ENCODE measurements around the gene ALK. TPM values are rescaled to one million over a fixed set of nuclear protein-coding genes. Genes with fewer than 3 reads are reported as not detected.

Gene ALK
- total RNA-seq, 4 donors from 2014 or later: 0.83 to 1.6 (median 1.2) TPM

- no peak overlapping the region for H3K27ac ChIP-seq (replicated peaks in 1 of 4)
- DNase-seq (ENCODE audit: extremely low spot score): no peak
- no peaks in the 10 kb centered on the region for H3K4me1 ChIP-seq
- no peak overlapping the region for H3K4me3 ChIP-seq
- H3K36me3 ChIP-seq: no peaks in the 10 kb centered on the region
- WGBS: 98% methylated on average over 3 of the region's 3 CpGs
- TF ChIP-seq POLR2AphosphoS5 (IDR thresholded peaks at IDR 0.05): no peak
- peaks cover 0 to 5% (median 0%) of the 10 kb centered on the region in 4 donors for H3K27me3 ChIP-seq
- no peaks in the 10 kb centered on the region for H3K9me3 ChIP-seq
- intact Hi-C loops (cut with DNase I): no loop called here
These were observed 591.5 kb downstream of the ALK start for GRCh38 chr2:29329899-29330298.

- WGBS: 54% methylated on average over 8 of the region's 8 CpGs
- Histone ChIP-seq H3K9me3 (no peaks in the 10 kb centered on the region), H3K4me1 (no peaks in the 10 kb centered on the region), H3K27me3 (peaks cover 0 to 9% (median 0%) of the 10 kb centered on the region in 4 donors), H3K27ac (replicated peaks in 1 of 4) (no peak overlapping the region), H3K36me3 (no peaks in the 10 kb centered on the region), H3K4me3 (no peak overlapping the region)
- TF ChIP-seq CTCF (IDR thresholded peaks at IDR 0.05): no peak
- TF ChIP-seq POLR2A (IDR thresholded peaks at IDR 0.05; ENCODE audit: low read depth): no peak
- TF ChIP-seq EP300 (IDR thresholded peaks at IDR 0.05): no peak
- DNase-seq (ENCODE audit: extremely low spot score): no peak
- intact Hi-C loops (cut with DNase I): no loop called here
These were observed 594.5 kb downstream of the ALK start for GRCh38 chr2:29326926-29327325.

- H3K4me1 ChIP-seq: no peaks in the 10 kb centered on the region
- H3K4me3 ChIP-seq: no peak overlapping the region
- H3K27ac ChIP-seq (replicated peaks in 1 of 4): no peak overlapping the region
- WGBS: 78% methylated on average over 3 of the region's 3 CpGs
- no peaks in the 10 kb centered on the region for H3K36me3 ChIP-seq
- TF ChIP-seq POLR2AphosphoS5 (IDR thresholded peaks at IDR 0.05) (no peak), EP300 (IDR thresholded peaks at IDR 0.05) (no peak), CTCF (IDR thresholded peaks at IDR 0.05) (no peak), POLR2A (IDR thresholded peaks at IDR 0.05; ENCODE audit: low read depth) (no peak)
- intact Hi-C loops (cut with DNase I): no loop called here
- H3K27me3 ChIP-seq: peaks cover 0 to 11% (median 0%) of the 10 kb centered on the region in 4 donors
- no peak for DNase-seq (ENCODE audit: extremely low spot score)
- H3K9me3 ChIP-seq: no peaks in the 10 kb centered on the region
These were observed 595.8 kb downstream of the ALK start for GRCh38 chr2:29325544-29325943.

GRCh38 chr2:29323961-29324360, 597.4 kb downstream of the ALK start:
- TF ChIP-seq CTCF (IDR thresholded peaks at IDR 0.05): no peak
- no peak for TF ChIP-seq POLR2A (IDR thresholded peaks at IDR 0.05; ENCODE audit: low read depth)
- TF ChIP-seq POLR2AphosphoS5 (IDR thresholded peaks at IDR 0.05): no peak
- TF ChIP-seq EP300 (IDR thresholded peaks at IDR 0.05): no peak
- H3K9me3 ChIP-seq: no peaks in the 10 kb centered on the region
- H3K27me3 ChIP-seq: peaks cover 0 to 26% (median 0%) of the 10 kb centered on the region in 4 donors
- intact Hi-C loops (cut with DNase I): no loop called here
- no peak overlapping the region for H3K27ac ChIP-seq (replicated peaks in 1 of 4)
- H3K4me1 ChIP-seq: no peaks in the 10 kb centered on the region
- no peak overlapping the region for H3K4me3 ChIP-seq
- no peaks in the 10 kb centered on the region for H3K36me3 ChIP-seq
- DNase-seq (ENCODE audit: extremely low spot score): no peak
- 38% methylated on average over 3 of the region's 3 CpGs for WGBS

GRCh38 chr2:29323301-29323700, 598.1 kb downstream of the ALK start:
- Histone ChIP-seq H3K4me1 (no peaks in the 10 kb centered on the region), H3K36me3 (no peaks in the 10 kb centered on the region), H3K27me3 (peaks cover 0 to 26% (median 0%) of the 10 kb centered on the region in 4 donors), H3K4me3 (no peak overlapping the region), H3K27ac (replicated peaks in 1 of 4) (no peak overlapping the region), H3K9me3 (no peaks in the 10 kb centered on the region)
- intact Hi-C loops (cut with DNase I): no loop called here
- DNase-seq (ENCODE audit: extremely low spot score): no peak
- no peak for TF ChIP-seq POLR2A (IDR thresholded peaks at IDR 0.05; ENCODE audit: low read depth)
- TF ChIP-seq EP300 (IDR thresholded peaks at IDR 0.05): no peak
- no peak for TF ChIP-seq CTCF (IDR thresholded peaks at IDR 0.05)
- no peak for TF ChIP-seq POLR2AphosphoS5 (IDR thresholded peaks at IDR 0.05)
- WGBS: 81% methylated on average over 2 of the region's 2 CpGs

Measured in esophagus muscularis mucosa (tissue), 4 donors.